ENCODE results near the gene MINDY3. TPM values are rescaled to one million over a fixed set of nuclear protein-coding genes. Genes with fewer than 3 reads are reported as not detected.

MINDY3 gene
- total and polyA plus RNA-seq, 4 donors = 6.5 to 16.1 (median 12.3) TPM

DNA sequence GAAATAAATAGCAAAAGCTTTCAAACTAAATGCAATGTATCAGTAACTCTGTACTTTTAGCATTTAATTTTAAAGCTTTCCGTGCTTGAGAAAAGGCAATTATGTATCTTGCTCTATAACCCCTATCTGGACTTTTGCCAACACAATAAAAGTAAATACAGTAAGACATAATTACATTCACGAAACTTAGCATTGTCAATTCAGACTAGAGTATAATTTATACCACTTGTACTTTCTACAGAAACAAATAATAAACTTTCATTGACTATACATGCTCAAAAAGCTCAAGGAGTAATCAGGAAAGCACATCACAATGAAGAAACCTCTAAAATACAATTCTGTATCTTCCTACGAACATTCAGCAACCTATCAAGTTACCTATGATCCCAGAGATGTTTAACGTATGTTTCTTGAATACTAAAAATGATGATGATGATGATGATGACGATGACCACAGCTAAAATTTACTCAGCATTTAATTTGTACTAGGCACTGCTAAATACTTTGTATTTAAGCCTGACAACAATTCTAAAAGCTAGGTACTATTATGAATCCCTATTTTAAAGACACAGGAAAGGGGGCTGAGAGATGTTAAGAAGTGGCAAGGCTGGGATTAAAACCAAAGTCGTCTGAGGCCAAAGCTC lies 44.9 kb downstream of the MINDY3 start (continued):
- TF ChIP-seq REST (IDR thresholded peaks at IDR 0.05) = no peak
- TF ChIP-seq HNF4A (conservative IDR thresholded peaks at IDR 0.05) = no peak
- TF ChIP-seq SP1 (IDR thresholded peaks at IDR 0.05) = no peak
- TF ChIP-seq NR2F2 (IDR thresholded peaks at IDR 0.05) = no peak

DNA sequence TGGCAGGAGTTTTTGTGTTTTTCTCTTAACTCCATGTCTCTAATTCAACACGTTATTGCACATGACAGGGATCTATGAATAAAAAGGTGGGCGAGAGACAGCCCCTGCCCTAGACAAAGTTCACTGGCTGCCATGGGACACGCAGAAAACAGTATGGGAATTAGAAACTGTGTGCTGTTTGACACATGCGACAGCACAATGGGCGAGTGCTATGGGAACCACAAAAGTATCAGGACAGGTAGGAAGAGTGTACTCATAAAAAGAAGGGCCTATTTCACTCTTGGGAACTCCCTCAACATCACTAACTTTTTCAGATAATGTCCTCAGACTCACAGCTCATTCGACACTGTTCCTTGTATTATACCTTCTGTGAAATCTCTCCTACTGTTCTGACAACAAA lies 45.7 kb downstream of the MINDY3 start:
- WGBS = 89% methylated on average over 6 of the region's 6 CpGs
- H3K27ac ChIP-seq (ENCODE audit: low read depth in 1 of 2, low read length in 2 of 2) = no peak overlapping the region
- TF ChIP-seq ATF3 (IDR thresholded peaks at IDR 0.05) (no peak), NR2F2 (IDR thresholded peaks at IDR 0.05) (no peak), REST (IDR thresholded peaks at IDR 0.05) (no peak), RXRA (IDR thresholded peaks at IDR 0.05) (no peak), FOXA2 (IDR thresholded peaks at IDR 0.05) (no peak), MAX (IDR thresholded peaks at IDR 0.05) (no peak), EGR1 (IDR thresholded peaks at IDR 0.05; ENCODE audit: low read depth in 2 of 2) (no peak), JUND (IDR thresholded peaks at IDR 0.05) (no peak), CTCF (IDR thresholded peaks at IDR 0.05; ENCODE audit: low read depth, low read length, missing input control) (no peak), HNF4G (IDR thresholded peaks at IDR 0.05) (no peak), GABPA (IDR thresholded peaks at IDR 0.05 in 1 of 2, conservative IDR thresholded peaks at IDR 0.05 in 1 of 2) (no peak), SP1 (IDR thresholded peaks at IDR 0.05) (no peak), TAF1 (conservative IDR thresholded peaks at IDR 0.05) (no peak), RAD21 (IDR thresholded peaks at IDR 0.05) (no peak)
- TF ChIP-seq, protein P1, sequence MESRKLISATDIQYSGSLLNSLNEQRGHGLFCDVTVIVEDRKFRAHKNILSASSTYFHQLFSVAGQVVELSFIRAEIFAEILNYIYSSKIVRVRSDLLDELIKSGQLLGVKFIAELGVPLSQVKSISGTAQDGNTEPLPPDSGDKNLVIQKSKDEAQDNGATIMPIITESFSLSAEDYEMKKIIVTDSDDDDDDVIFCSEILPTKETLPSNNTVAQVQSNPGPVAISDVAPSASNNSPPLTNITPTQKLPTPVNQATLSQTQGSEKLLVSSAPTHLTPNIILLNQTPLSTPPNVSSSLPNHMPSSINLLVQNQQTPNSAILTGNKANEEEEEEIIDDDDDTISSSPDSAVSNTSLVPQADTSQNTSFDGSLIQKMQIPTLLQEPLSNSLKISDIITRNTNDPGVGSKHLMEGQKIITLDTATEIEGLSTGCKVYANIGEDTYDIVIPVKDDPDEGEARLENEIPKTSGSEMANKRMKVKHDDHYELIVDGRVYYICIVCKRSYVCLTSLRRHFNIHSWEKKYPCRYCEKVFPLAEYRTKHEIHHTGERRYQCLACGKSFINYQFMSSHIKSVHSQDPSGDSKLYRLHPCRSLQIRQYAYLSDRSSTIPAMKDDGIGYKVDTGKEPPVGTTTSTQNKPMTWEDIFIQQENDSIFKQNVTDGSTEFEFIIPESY (IDR thresholded peaks at IDR 0.05) = no peak
- no peak overlapping the region for H3K4me3 ChIP-seq (ENCODE audit: low read depth in 1 of 3, low read length in 3 of 3)
- no peak for DNase-seq (ENCODE audit: low spot score)
- H3K4me1 ChIP-seq (ENCODE audit: control insufficient read depth in 4 of 4, insufficient read depth in 4 of 4, low read length in 3 of 4) = peaks cover 0 to 3% (median 0%) of the 10 kb centered on the region in 4 donors
- H3K9me3 ChIP-seq (ENCODE audit: control insufficient read depth in 4 of 4, low read length in 3 of 4) = no peaks in the 10 kb centered on the region
- peaks cover 0 to 10% (median 2%) of the 10 kb centered on the region in 4 donors for H3K36me3 ChIP-seq (ENCODE audit: control insufficient read depth in 4 of 4, insufficient read depth in 3 of 4, low read depth in 1 of 4, low read length in 3 of 4)
- no peak overlapping the region for H3K9ac ChIP-seq (ENCODE audit: low read depth in 1 of 2, low read length in 2 of 2)
- no peaks in the 10 kb centered on the region for H3K27me3 ChIP-seq (ENCODE audit: control insufficient read depth in 4 of 4, insufficient read depth in 4 of 4, low read length in 3 of 4)
